HuH-7.5 (cell line): ENCODE data around the gene PPIF.
"Not testable (repeated sequence)": the region's sequence is repeated elsewhere in the genome, so short reads cannot be mapped to it uniquely, and the experiment has no call there.

Source experiments
- DNase-seq: peaks from one replicate; pipeline ENCODE4 v3.0.0; 2011; ENCODE audit warnings: low spot score

Gene PPIF

GRCh38 chr10:79331709-79332108 lies 15.6 kb upstream of the PPIF start:
- DNase-seq: no peak

GRCh38 chr10:79332610-79333315 lies 14.5 kb upstream of the PPIF start:
- DNase-seq: not testable (repeated sequence)

GRCh38 chr10:79333513-79333912 lies 13.8 kb upstream of the PPIF start:
- DNase-seq: no peak

- no peak for DNase-seq
Measured at GRCh38 chr10:79334573-79334972, 12.7 kb upstream of the PPIF start.

GRCh38 chr10:79335094-79335469 lies 12.2 kb upstream of the PPIF start:
- no peak for DNase-seq

- no peak for DNase-seq
Measured at GRCh38 chr10:79335470-79336235, 11.6 kb upstream of the PPIF start.

- DNase-seq: no peak
Measured at GRCh38 chr10:79336276-79336675, 11.0 kb upstream of the PPIF start.

GRCh38 chr10:79336739-79337138 lies 10.5 kb upstream of the PPIF start:
- DNase-seq: no peak

GRCh38 chr10:79337783-79338469 lies 9.3 kb upstream of the PPIF start:
- DNase-seq: not testable (repeated sequence)

GRCh38 chr10:79339266-79339665 lies 8.0 kb upstream of the PPIF start:
- DNase-seq: no peak

GRCh38 chr10:79340646-79341244 lies 6.5 kb upstream of the PPIF start:
- DNase-seq: no peak

GRCh38 chr10:79342295-79342761 lies 4.9 kb upstream of the PPIF start:
- no peak for DNase-seq

- no peak for DNase-seq
Measured at GRCh38 chr10:79342811-79343561, 4.3 kb upstream of the PPIF start.

- no peak for DNase-seq
Measured at GRCh38 chr10:79344502-79345195, 2.6 kb upstream of the PPIF start.

- DNase-seq: no peak
Measured at GRCh38 chr10:79345241-79346011, 1.8 kb upstream of the PPIF start.

GRCh38 chr10:79346012-79346340 lies 1.3 kb upstream of the PPIF start:
- DNase-seq: no peak

GRCh38 chr10:79346388-79347225 lies 662 bp upstream of the PPIF start:
- DNase-seq: no peak

GRCh38 chr10:79347894-79348639 lies 798 bp downstream of the PPIF start:
- peak; percentile 41 for DNase-seq

GRCh38 chr10:79348640-79348988 lies 1.3 kb downstream of the PPIF start:
- DNase-seq: no peak
